K562 (cell line): ENCODE measurements around the gene PRND. TPM values are rescaled to one million over a fixed set of nuclear protein-coding genes. Genes with fewer than 3 reads are reported as not detected.

Experiments used
- CTBP1 ChIP-seq: fragments of 450-650 bp; IDR thresholded peaks from 2 replicates; pipeline ENCODE4 v1.6.1; 2016; ENCODE audit warnings: borderline replicate concordance
- EP300 ChIP-seq: IDR thresholded peaks from 2 replicates; pipeline ENCODE4 v1.6.1; 2012; ENCODE audit warnings: low read length, improper control_type of control experiment
- KLF6 ChIP-seq: fragments of 250-450 bp; sonication (Bioruptor Pico); IDR thresholded peaks from 2 replicates; pipeline ENCODE4 v1.4.0; 2020; ENCODE audit warnings: mild to moderate bottlenecking, moderate library complexity, borderline replicate concordance
- NELFE ChIP-seq: IDR thresholded peaks from 2 replicates; pipeline ENCODE4 v1.6.1; 2011; ENCODE audit warnings: mild to moderate bottlenecking; ENCODE audit not compliant: insufficient read depth, insufficient read length
- POLR2G ChIP-seq: fragments of 200-400 bp; formaldehyde crosslinking; IDR thresholded peaks from 2 replicates; pipeline ENCODE4 v1.6.1; 2017; ENCODE audit warnings: low read depth, mild to moderate bottlenecking, antibody characterized with exemption, low read length, moderate library complexity
- PRMT5 ChIP-seq: sonication (generic); formaldehyde crosslinking; IDR thresholded peaks from 2 replicates; pipeline ENCODE4 v1.5.0; 2020; ENCODE audit warnings: missing genetic modification reagents
- SMAD4 ChIP-seq: fragments of 250-450 bp; sonication (Bioruptor Pico); conservative IDR thresholded peaks from 2 replicates; pipeline ENCODE4 v1.8.0; 2021; ENCODE audit warnings: inconsistent platforms, mild to moderate bottlenecking, moderate library complexity
- SMARCB1 ChIP-seq: IDR thresholded peaks from 2 replicates; pipeline ENCODE4 v1.6.1; 2011; ENCODE audit warnings: improper control_type of control experiment, low read depth; ENCODE audit not compliant: insufficient read length
- TBP ChIP-seq: optimal IDR thresholded peaks from 2 replicates; pipeline ENCODE3; 2011; ENCODE audit warnings: low read depth, low read length, improper control_type of control experiment
- ZNF707 ChIP-seq: fragments of 250-450 bp; sonication (Bioruptor Pico); conservative IDR thresholded peaks from 2 replicates; pipeline ENCODE4 v1.8.0; 2022; ENCODE audit warnings: inconsistent platforms, mild to moderate bottlenecking, moderate library complexity
- ZNF75A ChIP-seq: fragments of 450-650 bp; formaldehyde crosslinking; IDR thresholded peaks from 2 replicates; pipeline ENCODE4 v1.4.0; 2020; ENCODE audit warnings: mild to moderate bottlenecking
- polyA plus RNA-seq, 8 experiments: library from polyadenylated mRNA; depleted of rRNA in 4 of 8; stranded (reverse) in 5 of 8; unstranded in 3 of 8; fragments of >200 nt; fragmentation: Nextera tagmentation in 2 of 8; fragmentation: Illumina TruSeq in 1 of 8; extraction: Ambion mirVana in 2 of 8; extraction: Trizol in 1 of 8; gene quantifications; 2 replicates each; pipeline versions ENCODE4 v1.2.1 to v1.2.3, GENCODE V29; 2011 to 2014; ENCODE audit warnings: inconsistent platforms in 1 of 8, missing spikeins in 1 of 8
- total RNA-seq, 7 experiments: library from RNA; depleted of rRNA in 6 of 7; stranded (reverse); fragments of >200 nt in 6 of 7; fragmentation: Illumina TruSeq in 2 of 7; extraction: Trizol in 2 of 7; gene quantifications; 2 replicates each; pipeline versions ENCODE4 v1.2.1 to v1.2.3, GENCODE V29; 2011 to 2021; ENCODE audit warnings: low replicate concordance in 1 of 7
- TF ChIP-seq, protein P1 (sequence below): fragments of 200-600 bp; sonication (generic); IDR thresholded peaks from one replicate; pipeline ENCODE4 v1.6.1; 2012; ENCODE audit warnings: mild to moderate bottlenecking, low read depth, low read length, inconsistent platforms
- TF ChIP-seq, protein P2 (sequence below): fragments of 450-650 bp; formaldehyde crosslinking; IDR thresholded peaks from 2 replicates; pipeline ENCODE4 v1.4.0; 2022; ENCODE audit warnings: missing genetic modification characterization
- TF ChIP-seq, protein P3 (sequence below): fragments of 250-450 bp; sonication (Bioruptor Pico); IDR thresholded peaks from 2 replicates; pipeline ENCODE4 v1.8.0; 2021; ENCODE audit warnings: moderate library complexity, mild to moderate bottlenecking, inconsistent platforms
- TF ChIP-seq, protein P4 (sequence below): fragments of 250-450 bp; sonication (Bioruptor Pico); IDR thresholded peaks from 2 replicates; pipeline ENCODE4 v1.8.0; 2022; ENCODE audit warnings: moderate library complexity, mild to moderate bottlenecking, inconsistent platforms

PRND gene
- total and polyA plus RNA-seq, 9 of the 15 experiments (the other 6 are each of a cell fraction or from before 2014, with no cell fraction given) = not detected

DNA sequence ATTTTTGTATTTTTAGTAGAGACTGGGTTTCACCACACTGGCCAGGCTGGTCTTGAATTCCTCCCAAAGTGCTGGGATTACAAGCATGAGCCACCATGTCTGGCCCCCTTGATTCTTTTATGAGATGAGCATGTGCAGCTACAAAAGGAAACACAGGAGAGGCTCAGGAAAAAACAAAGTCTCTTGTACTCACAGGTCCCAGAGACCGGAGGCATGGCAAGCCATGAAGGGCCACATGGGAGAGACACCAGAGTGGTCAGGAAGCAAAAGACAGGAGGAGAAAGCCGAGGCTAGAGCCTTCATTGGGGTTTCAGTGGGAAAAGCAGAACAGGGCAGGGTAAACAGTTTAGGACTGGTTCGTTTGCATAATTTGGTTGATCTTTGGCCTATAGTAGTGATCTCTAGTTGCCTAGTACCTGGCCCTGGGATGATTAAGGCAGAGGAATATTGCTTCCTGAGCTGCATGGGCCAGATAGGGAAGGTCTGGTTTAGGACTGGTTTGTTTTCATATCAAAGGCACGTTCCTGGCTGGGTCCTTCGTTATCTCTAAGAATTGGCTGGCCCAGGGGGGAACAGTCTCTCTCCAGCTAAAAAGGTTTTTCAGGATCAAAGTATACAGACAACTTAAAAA is 48.2 kb upstream of the PRND start (continued):
- TF ChIP-seq, protein P1, sequence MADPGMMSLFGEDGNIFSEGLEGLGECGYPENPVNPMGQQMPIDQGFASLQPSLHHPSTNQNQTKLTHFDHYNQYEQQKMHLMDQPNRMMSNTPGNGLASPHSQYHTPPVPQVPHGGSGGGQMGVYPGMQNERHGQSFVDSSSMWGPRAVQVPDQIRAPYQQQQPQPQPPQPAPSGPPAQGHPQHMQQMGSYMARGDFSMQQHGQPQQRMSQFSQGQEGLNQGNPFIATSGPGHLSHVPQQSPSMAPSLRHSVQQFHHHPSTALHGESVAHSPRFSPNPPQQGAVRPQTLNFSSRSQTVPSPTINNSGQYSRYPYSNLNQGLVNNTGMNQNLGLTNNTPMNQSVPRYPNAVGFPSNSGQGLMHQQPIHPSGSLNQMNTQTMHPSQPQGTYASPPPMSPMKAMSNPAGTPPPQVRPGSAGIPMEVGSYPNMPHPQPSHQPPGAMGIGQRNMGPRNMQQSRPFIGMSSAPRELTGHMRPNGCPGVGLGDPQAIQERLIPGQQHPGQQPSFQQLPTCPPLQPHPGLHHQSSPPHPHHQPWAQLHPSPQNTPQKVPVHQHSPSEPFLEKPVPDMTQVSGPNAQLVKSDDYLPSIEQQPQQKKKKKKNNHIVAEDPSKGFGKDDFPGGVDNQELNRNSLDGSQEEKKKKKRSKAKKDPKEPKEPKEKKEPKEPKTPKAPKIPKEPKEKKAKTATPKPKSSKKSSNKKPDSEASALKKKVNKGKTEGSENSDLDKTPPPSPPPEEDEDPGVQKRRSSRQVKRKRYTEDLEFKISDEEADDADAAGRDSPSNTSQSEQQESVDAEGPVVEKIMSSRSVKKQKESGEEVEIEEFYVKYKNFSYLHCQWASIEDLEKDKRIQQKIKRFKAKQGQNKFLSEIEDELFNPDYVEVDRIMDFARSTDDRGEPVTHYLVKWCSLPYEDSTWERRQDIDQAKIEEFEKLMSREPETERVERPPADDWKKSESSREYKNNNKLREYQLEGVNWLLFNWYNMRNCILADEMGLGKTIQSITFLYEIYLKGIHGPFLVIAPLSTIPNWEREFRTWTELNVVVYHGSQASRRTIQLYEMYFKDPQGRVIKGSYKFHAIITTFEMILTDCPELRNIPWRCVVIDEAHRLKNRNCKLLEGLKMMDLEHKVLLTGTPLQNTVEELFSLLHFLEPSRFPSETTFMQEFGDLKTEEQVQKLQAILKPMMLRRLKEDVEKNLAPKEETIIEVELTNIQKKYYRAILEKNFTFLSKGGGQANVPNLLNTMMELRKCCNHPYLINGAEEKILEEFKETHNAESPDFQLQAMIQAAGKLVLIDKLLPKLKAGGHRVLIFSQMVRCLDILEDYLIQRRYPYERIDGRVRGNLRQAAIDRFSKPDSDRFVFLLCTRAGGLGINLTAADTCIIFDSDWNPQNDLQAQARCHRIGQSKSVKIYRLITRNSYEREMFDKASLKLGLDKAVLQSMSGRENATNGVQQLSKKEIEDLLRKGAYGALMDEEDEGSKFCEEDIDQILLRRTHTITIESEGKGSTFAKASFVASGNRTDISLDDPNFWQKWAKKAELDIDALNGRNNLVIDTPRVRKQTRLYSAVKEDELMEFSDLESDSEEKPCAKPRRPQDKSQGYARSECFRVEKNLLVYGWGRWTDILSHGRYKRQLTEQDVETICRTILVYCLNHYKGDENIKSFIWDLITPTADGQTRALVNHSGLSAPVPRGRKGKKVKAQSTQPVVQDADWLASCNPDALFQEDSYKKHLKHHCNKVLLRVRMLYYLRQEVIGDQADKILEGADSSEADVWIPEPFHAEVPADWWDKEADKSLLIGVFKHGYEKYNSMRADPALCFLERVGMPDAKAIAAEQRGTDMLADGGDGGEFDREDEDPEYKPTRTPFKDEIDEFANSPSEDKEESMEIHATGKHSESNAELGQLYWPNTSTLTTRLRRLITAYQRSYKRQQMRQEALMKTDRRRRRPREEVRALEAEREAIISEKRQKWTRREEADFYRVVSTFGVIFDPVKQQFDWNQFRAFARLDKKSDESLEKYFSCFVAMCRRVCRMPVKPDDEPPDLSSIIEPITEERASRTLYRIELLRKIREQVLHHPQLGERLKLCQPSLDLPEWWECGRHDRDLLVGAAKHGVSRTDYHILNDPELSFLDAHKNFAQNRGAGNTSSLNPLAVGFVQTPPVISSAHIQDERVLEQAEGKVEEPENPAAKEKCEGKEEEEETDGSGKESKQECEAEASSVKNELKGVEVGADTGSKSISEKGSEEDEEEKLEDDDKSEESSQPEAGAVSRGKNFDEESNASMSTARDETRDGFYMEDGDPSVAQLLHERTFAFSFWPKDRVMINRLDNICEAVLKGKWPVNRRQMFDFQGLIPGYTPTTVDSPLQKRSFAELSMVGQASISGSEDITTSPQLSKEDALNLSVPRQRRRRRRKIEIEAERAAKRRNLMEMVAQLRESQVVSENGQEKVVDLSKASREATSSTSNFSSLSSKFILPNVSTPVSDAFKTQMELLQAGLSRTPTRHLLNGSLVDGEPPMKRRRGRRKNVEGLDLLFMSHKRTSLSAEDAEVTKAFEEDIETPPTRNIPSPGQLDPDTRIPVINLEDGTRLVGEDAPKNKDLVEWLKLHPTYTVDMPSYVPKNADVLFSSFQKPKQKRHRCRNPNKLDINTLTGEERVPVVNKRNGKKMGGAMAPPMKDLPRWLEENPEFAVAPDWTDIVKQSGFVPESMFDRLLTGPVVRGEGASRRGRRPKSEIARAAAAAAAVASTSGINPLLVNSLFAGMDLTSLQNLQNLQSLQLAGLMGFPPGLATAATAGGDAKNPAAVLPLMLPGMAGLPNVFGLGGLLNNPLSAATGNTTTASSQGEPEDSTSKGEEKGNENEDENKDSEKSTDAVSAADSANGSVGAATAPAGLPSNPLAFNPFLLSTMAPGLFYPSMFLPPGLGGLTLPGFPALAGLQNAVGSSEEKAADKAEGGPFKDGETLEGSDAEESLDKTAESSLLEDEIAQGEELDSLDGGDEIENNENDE = no peak
- TF ChIP-seq PRMT5 (no peak), POLR2G (no peak), NELFE (no peak), CTBP1 (no peak), SMARCB1 (no peak), ZNF75A (CRISPR knock-in tag) (no peak), KLF6 (CRISPR knock-in tag) (no peak), TBP (no peak), EP300 (peak; percentile 83), ZNF707 (CRISPR knock-in tag) (no peak), SMAD4 (CRISPR knock-in tag) (peak; percentile 80)
- TF ChIP-seq, protein P2, sequence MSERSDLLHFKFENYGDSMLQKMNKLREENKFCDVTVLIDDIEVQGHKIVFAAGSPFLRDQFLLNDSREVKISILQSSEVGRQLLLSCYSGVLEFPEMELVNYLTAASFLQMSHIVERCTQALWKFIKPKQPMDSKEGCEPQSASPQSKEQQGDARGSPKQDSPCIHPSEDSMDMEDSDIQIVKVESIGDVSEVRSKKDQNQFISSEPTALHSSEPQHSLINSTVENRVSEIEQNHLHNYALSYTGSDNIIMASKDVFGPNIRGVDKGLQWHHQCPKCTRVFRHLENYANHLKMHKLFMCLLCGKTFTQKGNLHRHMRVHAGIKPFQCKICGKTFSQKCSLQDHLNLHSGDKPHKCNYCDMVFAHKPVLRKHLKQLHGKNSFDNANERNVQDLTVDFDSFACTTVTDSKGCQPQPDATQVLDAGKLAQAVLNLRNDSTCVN (CRISPR knock-in tag) = no peak
- TF ChIP-seq, protein P3, sequence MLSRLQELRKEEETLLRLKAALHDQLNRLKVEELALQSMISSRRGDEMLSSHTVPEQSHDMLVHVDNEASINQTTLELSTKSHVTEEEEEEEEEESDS (CRISPR knock-in tag) = no peak
- TF ChIP-seq, protein P4, sequence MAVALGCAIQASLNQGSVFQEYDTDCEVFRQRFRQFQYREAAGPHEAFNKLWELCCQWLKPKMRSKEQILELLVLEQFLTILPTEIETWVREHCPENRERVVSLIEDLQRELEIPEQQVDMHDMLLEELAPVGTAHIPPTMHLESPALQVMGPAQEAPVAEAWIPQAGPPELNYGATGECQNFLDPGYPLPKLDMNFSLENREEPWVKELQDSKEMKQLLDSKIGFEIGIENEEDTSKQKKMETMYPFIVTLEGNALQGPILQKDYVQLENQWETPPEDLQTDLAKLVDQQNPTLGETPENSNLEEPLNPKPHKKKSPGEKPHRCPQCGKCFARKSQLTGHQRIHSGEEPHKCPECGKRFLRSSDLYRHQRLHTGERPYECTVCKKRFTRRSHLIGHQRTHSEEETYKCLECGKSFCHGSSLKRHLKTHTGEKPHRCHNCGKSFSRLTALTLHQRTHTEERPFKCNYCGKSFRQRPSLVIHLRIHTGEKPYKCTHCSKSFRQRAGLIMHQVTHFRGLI = no peak
